ENCODE data around the gene ZNF248. TPM values are rescaled to one million over a fixed set of nuclear protein-coding genes. Genes with fewer than 3 reads are reported as not detected.
"Not testable (repeated sequence)": the region's sequence is repeated elsewhere in the genome, so short reads cannot be mapped to it uniquely, and the experiment has no call there.

Gene ZNF248
- total RNA-seq, 1 donor from 2014 or later = 16.7 TPM

GRCh38 chr10:37758074-37758473, 99.3 kb downstream of the ZNF248 start:
- no peak overlapping the region for H3K27ac ChIP-seq (ENCODE audit: low read depth, low read length)
- no peak overlapping the region for H3K4me3 ChIP-seq (ENCODE audit: low read length in 3 of 3)
- H3K9me3 ChIP-seq (ENCODE audit: control insufficient read depth in 3 of 3, low read length in 3 of 3) = no peaks in the 10 kb centered on the region
- H3K36me3 ChIP-seq (ENCODE audit: control insufficient read depth in 3 of 3, insufficient read depth in 3 of 3, low read length in 3 of 3) = peaks cover 0 to 4% (median 0%) of the 10 kb centered on the region in 3 donors
- H3K9ac ChIP-seq (ENCODE audit: low read depth in 1 of 3, low read length in 3 of 3) = no peak overlapping the region
- H3K27me3 ChIP-seq (ENCODE audit: control insufficient read depth in 3 of 3, insufficient read depth in 3 of 3, low read length in 3 of 3) = no peaks in the 10 kb centered on the region
- H3K4me1 ChIP-seq (ENCODE audit: control insufficient read depth in 3 of 3, insufficient read depth in 3 of 3, low read length in 3 of 3) = no peaks in the 10 kb centered on the region

GRCh38 chr10:37754538-37755323, 102.7 kb downstream of the ZNF248 start:
- Histone ChIP-seq H3K27ac (ENCODE audit: low read depth, low read length) (no peak overlapping the region), H3K9ac (ENCODE audit: low read depth in 1 of 3, low read length in 3 of 3) (no peak overlapping the region), H3K4me3 (ENCODE audit: low read length in 3 of 3) (no peak overlapping the region), H3K27me3 (ENCODE audit: control insufficient read depth in 3 of 3, insufficient read depth in 3 of 3, low read length in 3 of 3) (no peaks in the 10 kb centered on the region), H3K4me1 (ENCODE audit: control insufficient read depth in 3 of 3, insufficient read depth in 3 of 3, low read length in 3 of 3) (no peaks in the 10 kb centered on the region), H3K36me3 (ENCODE audit: control insufficient read depth in 3 of 3, insufficient read depth in 3 of 3, low read length in 3 of 3) (peaks cover 0 to 3% (median 0%) of the 10 kb centered on the region in 3 donors), H3K9me3 (ENCODE audit: control insufficient read depth in 3 of 3, low read length in 3 of 3) (no peaks in the 10 kb centered on the region)

GRCh38 chr10:37752334-37752875, 105.0 kb downstream of the ZNF248 start:
- Histone ChIP-seq H3K27ac (ENCODE audit: low read depth, low read length) (no peak overlapping the region), H3K9me3 (ENCODE audit: control insufficient read depth in 3 of 3, low read length in 3 of 3) (no peaks in the 10 kb centered on the region)

GRCh38 chr10:37748170-37748569, 109.2 kb downstream of the ZNF248 start:
- H3K4me3 ChIP-seq (ENCODE audit: low read length in 3 of 3) = no peak overlapping the region
- no peak overlapping the region for H3K27ac ChIP-seq (ENCODE audit: low read depth, low read length)
- no peaks in the 10 kb centered on the region for H3K27me3 ChIP-seq (ENCODE audit: control insufficient read depth in 3 of 3, insufficient read depth in 3 of 3, low read length in 3 of 3)
- no peaks in the 10 kb centered on the region for H3K36me3 ChIP-seq (ENCODE audit: control insufficient read depth in 3 of 3, insufficient read depth in 3 of 3, low read length in 3 of 3)
- H3K4me1 ChIP-seq (ENCODE audit: control insufficient read depth in 3 of 3, insufficient read depth in 3 of 3, low read length in 3 of 3) = no peaks in the 10 kb centered on the region
- no peaks in the 10 kb centered on the region for H3K9me3 ChIP-seq (ENCODE audit: control insufficient read depth in 3 of 3, low read length in 3 of 3)
- H3K9ac ChIP-seq (ENCODE audit: low read depth in 1 of 3, low read length in 3 of 3) = no peak overlapping the region

More at GRCh38 chr10:37752334-37752875, 105.0 kb downstream of the ZNF248 start:
- H3K4me1 ChIP-seq (ENCODE audit: control insufficient read depth in 3 of 3, insufficient read depth in 3 of 3, low read length in 3 of 3) = no peaks in the 10 kb centered on the region
- no peaks in the 10 kb centered on the region for H3K36me3 ChIP-seq (ENCODE audit: control insufficient read depth in 3 of 3, insufficient read depth in 3 of 3, low read length in 3 of 3)
- H3K27me3 ChIP-seq (ENCODE audit: control insufficient read depth in 3 of 3, insufficient read depth in 3 of 3, low read length in 3 of 3) = no peaks in the 10 kb centered on the region
- no peak overlapping the region for H3K9ac ChIP-seq (ENCODE audit: low read depth in 1 of 3, low read length in 3 of 3)
- no peak overlapping the region for H3K4me3 ChIP-seq (ENCODE audit: low read length in 3 of 3)

DNA sequence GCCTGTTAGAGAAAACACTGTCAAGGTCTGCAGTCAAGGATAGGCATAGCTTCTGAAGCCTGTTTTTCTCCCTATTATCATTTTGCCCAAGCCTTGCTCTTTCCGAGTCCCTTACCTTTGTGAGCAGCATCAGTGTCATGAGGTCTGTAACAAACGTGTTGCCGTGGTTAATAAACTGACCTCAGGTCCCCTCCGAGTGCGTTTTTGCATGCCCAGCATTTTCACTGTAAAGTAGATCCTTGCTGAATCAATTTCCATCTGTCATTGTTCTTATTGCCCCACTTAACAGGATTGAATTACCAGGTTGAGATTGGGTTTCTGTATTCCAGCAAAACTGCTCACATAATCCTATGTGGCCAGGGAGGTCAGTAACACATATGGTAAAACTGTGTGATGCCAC, 110.3 kb downstream of the ZNF248 start:
- Histone ChIP-seq H3K27me3 (ENCODE audit: control insufficient read depth in 3 of 3, insufficient read depth in 3 of 3, low read length in 3 of 3) (no peaks in the 10 kb centered on the region), H3K9me3 (ENCODE audit: control insufficient read depth in 3 of 3, low read length in 3 of 3) (no peaks in the 10 kb centered on the region), H3K36me3 (ENCODE audit: control insufficient read depth in 3 of 3, insufficient read depth in 3 of 3, low read length in 3 of 3) (no peaks in the 10 kb centered on the region), H3K4me3 (ENCODE audit: low read length in 3 of 3) (no peak overlapping the region), H3K4me1 (ENCODE audit: control insufficient read depth in 3 of 3, insufficient read depth in 3 of 3, low read length in 3 of 3) (no peaks in the 10 kb centered on the region), H3K27ac (ENCODE audit: low read depth, low read length) (no peak overlapping the region), H3K9ac (ENCODE audit: low read depth in 1 of 3, low read length in 3 of 3) (no peak overlapping the region)

DNA sequence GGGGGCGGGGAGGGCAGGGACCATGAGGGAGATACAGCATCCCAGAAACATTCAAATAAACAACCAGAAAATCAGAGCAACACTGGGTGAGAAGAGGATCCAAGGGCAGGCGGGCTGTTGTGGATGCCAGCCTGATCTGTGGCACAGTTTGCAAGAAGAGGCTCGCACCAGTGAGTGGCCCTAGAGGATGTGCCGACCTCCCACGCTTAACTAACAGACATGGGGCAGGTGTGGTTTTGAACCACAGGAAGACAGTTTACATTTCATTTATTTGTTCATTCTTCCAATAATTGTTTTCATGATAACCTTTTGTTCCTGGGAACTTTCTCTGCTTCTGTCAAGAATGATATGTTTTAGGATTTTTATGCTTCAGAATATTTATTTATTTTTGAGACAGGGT, 115.6 kb downstream of the ZNF248 start:
- Histone ChIP-seq H3K27ac (ENCODE audit: low read depth, low read length) (no peak overlapping the region), H3K4me3 (ENCODE audit: low read length in 3 of 3) (no peak overlapping the region), H3K9me3 (ENCODE audit: control insufficient read depth in 3 of 3, low read length in 3 of 3) (no peaks in the 10 kb centered on the region), H3K9ac (ENCODE audit: low read depth in 1 of 3, low read length in 3 of 3) (no peak overlapping the region), H3K27me3 (ENCODE audit: control insufficient read depth in 3 of 3, insufficient read depth in 3 of 3, low read length in 3 of 3) (peaks cover 0 to 6% (median 0%) of the 10 kb centered on the region in 3 donors), H3K4me1 (ENCODE audit: control insufficient read depth in 3 of 3, insufficient read depth in 3 of 3, low read length in 3 of 3) (no peaks in the 10 kb centered on the region), H3K36me3 (ENCODE audit: control insufficient read depth in 3 of 3, insufficient read depth in 3 of 3, low read length in 3 of 3) (no peaks in the 10 kb centered on the region)

DNA sequence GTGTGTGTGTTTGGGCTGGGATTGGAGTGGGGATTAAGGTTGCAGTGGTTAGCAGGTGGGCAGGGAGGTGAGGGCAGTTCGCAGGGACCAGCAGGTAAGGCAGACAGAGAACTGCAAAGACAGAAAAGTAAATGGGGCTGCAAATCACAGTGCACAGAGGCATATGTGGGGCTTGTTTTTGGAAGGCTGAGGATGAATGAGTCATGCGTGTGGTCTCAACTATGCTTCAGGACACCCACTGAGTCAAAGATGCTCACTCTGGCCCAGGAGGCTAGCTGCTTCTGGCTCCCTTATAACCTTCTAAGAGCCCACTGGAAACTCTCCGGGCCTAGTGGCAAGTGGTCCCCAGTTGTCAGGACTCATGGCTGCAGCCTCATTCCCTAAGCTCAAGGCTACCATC, 118.2 kb downstream of the ZNF248 start:
- no peaks in the 10 kb centered on the region for H3K36me3 ChIP-seq (ENCODE audit: control insufficient read depth in 3 of 3, insufficient read depth in 3 of 3, low read length in 3 of 3)
- no peak overlapping the region for H3K27ac ChIP-seq (ENCODE audit: low read depth, low read length)
- H3K4me1 ChIP-seq (ENCODE audit: control insufficient read depth in 3 of 3, insufficient read depth in 3 of 3, low read length in 3 of 3) = no peaks in the 10 kb centered on the region
- H3K9ac ChIP-seq (ENCODE audit: low read depth in 1 of 3, low read length in 3 of 3) = no peak overlapping the region
- no peak overlapping the region for H3K4me3 ChIP-seq (ENCODE audit: low read length in 3 of 3)
- H3K27me3 ChIP-seq (ENCODE audit: control insufficient read depth in 3 of 3, insufficient read depth in 3 of 3, low read length in 3 of 3) = peaks cover 0 to 6% (median 0%) of the 10 kb centered on the region in 3 donors
- H3K9me3 ChIP-seq (ENCODE audit: control insufficient read depth in 3 of 3, low read length in 3 of 3) = no peaks in the 10 kb centered on the region

DNA sequence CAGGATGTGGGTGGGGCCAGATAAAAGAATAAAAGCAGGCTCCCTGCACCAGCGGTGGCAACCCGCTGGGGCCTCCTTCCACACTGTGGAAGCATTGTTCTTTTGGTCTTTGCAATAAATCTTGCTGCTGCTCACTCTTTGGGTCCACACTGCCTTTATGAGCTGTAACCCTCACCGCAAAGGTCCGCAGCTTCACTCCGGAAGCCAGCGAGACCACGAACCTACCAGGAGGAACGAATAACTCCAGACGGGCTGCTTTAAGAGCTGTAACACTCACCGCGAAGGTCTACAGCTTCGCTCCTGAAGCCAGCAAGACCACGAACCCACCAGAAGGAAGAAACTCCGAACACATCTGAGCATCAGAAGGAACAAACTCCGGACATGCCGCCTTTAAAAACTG, 119.2 kb downstream of the ZNF248 start:
- H3K9me3 ChIP-seq (ENCODE audit: control insufficient read depth in 3 of 3, low read length in 3 of 3); H3K4me3 ChIP-seq (ENCODE audit: low read length in 3 of 3); H3K36me3 ChIP-seq (ENCODE audit: control insufficient read depth in 3 of 3, insufficient read depth in 3 of 3, low read length in 3 of 3); H3K27me3 ChIP-seq (ENCODE audit: control insufficient read depth in 3 of 3, insufficient read depth in 3 of 3, low read length in 3 of 3); H3K9ac ChIP-seq (ENCODE audit: low read depth in 1 of 3, low read length in 3 of 3); H3K27ac ChIP-seq (ENCODE audit: low read depth, low read length); H3K4me1 ChIP-seq (ENCODE audit: control insufficient read depth in 3 of 3, insufficient read depth in 3 of 3, low read length in 3 of 3): not testable (repeated sequence)

- Histone ChIP-seq H3K9ac (ENCODE audit: low read depth in 1 of 3, low read length in 3 of 3) (no peak overlapping the region), H3K9me3 (ENCODE audit: control insufficient read depth in 3 of 3, low read length in 3 of 3) (no peaks in the 10 kb centered on the region), H3K36me3 (ENCODE audit: control insufficient read depth in 3 of 3, insufficient read depth in 3 of 3, low read length in 3 of 3) (no peaks in the 10 kb centered on the region), H3K4me1 (ENCODE audit: control insufficient read depth in 3 of 3, insufficient read depth in 3 of 3, low read length in 3 of 3) (no peaks in the 10 kb centered on the region), H3K27me3 (ENCODE audit: control insufficient read depth in 3 of 3, insufficient read depth in 3 of 3, low read length in 3 of 3) (peaks cover 0 to 6% (median 0%) of the 10 kb centered on the region in 3 donors), H3K27ac (ENCODE audit: low read depth, low read length) (no peak overlapping the region), H3K4me3 (ENCODE audit: low read length in 3 of 3) (no peak overlapping the region)
These were observed 120.1 kb downstream of the ZNF248 start for GRCh38 chr10:37737336-37737735.

DNA sequence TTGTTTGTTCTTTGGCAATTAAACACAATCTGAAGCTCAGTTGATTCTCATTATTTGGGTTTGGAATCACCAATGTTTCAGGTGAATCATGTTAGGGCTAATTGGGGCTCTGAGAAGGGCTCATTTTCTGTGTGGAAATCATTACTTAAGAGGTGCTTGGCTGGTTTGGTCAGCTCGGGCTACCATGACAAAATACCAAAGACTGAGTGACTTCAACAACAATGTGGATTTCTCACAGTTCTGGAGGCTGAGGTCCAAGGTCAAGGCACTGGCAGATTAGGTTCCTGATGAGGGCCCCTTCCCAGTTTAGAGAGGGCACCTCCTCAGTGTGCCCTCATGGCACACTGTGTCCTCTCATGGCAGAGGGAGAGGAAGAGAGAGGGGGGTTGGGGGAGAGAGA, 121.3 kb downstream of the ZNF248 start:
- Histone ChIP-seq H3K9me3 (ENCODE audit: control insufficient read depth in 3 of 3, low read length in 3 of 3) (no peaks in the 10 kb centered on the region), H3K4me1 (ENCODE audit: control insufficient read depth in 3 of 3, insufficient read depth in 3 of 3, low read length in 3 of 3) (no peaks in the 10 kb centered on the region), H3K27me3 (ENCODE audit: control insufficient read depth in 3 of 3, insufficient read depth in 3 of 3, low read length in 3 of 3) (peaks cover 0 to 6% (median 0%) of the 10 kb centered on the region in 3 donors), H3K9ac (ENCODE audit: low read depth in 1 of 3, low read length in 3 of 3) (no peak overlapping the region), H3K4me3 (ENCODE audit: low read length in 3 of 3) (no peak overlapping the region), H3K36me3 (ENCODE audit: control insufficient read depth in 3 of 3, insufficient read depth in 3 of 3, low read length in 3 of 3) (no peaks in the 10 kb centered on the region), H3K27ac (ENCODE audit: low read depth, low read length) (no peak overlapping the region)
